GM18873 (cell line): ENCODE data around the gene RAB3A.
"Not testable (repeated sequence)": the region's sequence is repeated elsewhere in the genome, so short reads cannot be mapped to it uniquely, and the experiment has no call there.

Source experiments
- ATAC-seq: cut with Tn5 transposase; IDR thresholded peaks from one replicate; pipeline ENCODE4 v1.9.1; 2021; ENCODE audit warnings: mild to moderate bottlenecking, moderate library complexity, moderate number of reproducible peaks; ENCODE audit not compliant: unreplicated experiment, low FRiP score

RAB3A gene

GRCh38 chr19:18224525-18225354 is 20.9 kb upstream of the RAB3A start:
- peak; percentile 77 for ATAC-seq

- no peak for ATAC-seq
Measured at GRCh38 chr19:18223860-18224524, 20.1 kb upstream of the RAB3A start.

- ATAC-seq: no peak
Measured at GRCh38 chr19:18221815-18222725, 18.2 kb upstream of the RAB3A start.

- no peak for ATAC-seq
Measured at GRCh38 chr19:18220632-18221275, 16.9 kb upstream of the RAB3A start.

- no peak for ATAC-seq
Measured at GRCh38 chr19:18219911-18220631, 16.2 kb upstream of the RAB3A start.

DNA sequence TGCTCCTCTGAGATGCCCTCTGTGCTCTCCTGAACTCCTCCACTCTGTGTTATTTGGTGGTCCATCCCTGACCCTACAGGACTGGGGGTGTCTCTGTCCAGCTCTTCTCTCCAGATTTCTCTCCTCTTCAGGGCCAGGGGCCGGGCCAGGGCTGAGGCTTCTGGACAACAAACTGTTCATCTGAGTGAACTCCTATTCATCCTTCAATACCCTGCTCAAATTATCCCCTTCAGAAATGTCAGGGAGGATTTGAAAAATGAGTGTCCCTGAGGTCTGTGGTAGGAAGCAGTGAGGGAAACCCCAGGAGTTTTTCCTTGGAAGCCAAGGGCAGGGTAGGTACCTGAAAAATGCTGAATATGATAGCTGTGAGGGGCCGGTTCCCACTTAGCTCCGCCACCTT is 14.8 kb upstream of the RAB3A start:
- ATAC-seq: no peak

- no peak for ATAC-seq
Measured at GRCh38 chr19:18218159-18218558, 14.3 kb upstream of the RAB3A start.

DNA sequence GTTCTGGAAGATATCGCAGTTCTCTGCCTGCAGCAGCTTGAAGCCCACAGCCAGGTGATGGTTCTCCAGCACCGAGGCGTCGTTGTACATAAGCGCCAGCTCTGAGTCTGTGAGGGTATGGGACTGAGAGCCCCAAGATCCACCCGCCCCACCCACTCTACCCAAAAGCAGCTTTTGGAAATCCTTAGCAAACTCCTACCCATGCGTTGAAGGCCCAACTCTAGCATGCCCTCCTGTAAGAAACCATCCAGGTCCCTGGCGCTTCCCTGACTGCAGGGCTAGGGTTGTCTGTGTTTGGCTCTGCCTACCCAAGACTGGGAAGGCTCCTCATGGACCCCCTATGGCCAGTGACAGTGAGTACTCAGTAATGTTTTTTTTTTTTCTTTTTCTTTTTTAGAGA is 12.9 kb upstream of the RAB3A start:
- ATAC-seq: no peak

- ATAC-seq: no peak
Measured at GRCh38 chr19:18214779-18215433, 11.1 kb upstream of the RAB3A start.

DNA sequence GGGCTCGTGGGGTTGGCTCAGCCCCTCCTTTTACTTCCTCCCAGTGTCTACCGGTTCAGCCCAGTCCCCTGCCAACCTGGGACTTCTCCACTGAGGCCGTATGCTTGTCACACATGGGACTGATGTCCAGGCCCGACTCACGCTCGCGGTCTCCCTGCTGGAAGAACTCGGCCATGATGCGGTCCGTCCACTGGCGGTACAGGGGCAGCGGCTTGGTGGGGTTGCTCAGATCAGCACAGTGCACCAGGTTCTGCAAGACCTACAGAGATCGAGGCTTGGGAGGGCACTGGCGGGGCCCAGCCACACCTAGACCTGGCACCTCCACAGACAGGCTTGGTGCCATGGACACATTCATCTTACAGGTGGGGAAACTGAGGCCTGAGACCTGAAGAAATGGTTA is 7.8 kb upstream of the RAB3A start:
- no peak for ATAC-seq

- ATAC-seq: not testable (repeated sequence)
Measured at GRCh38 chr19:18209912-18210311, 6.1 kb upstream of the RAB3A start.

- ATAC-seq: no peak
Measured at GRCh38 chr19:18208098-18208951, 4.5 kb upstream of the RAB3A start.

GRCh38 chr19:18206018-18206417 is 2.2 kb upstream of the RAB3A start:
- no peak for ATAC-seq

- no peak for ATAC-seq
Measured at GRCh38 chr19:18205200-18205892, 1.5 kb upstream of the RAB3A start.

DNA sequence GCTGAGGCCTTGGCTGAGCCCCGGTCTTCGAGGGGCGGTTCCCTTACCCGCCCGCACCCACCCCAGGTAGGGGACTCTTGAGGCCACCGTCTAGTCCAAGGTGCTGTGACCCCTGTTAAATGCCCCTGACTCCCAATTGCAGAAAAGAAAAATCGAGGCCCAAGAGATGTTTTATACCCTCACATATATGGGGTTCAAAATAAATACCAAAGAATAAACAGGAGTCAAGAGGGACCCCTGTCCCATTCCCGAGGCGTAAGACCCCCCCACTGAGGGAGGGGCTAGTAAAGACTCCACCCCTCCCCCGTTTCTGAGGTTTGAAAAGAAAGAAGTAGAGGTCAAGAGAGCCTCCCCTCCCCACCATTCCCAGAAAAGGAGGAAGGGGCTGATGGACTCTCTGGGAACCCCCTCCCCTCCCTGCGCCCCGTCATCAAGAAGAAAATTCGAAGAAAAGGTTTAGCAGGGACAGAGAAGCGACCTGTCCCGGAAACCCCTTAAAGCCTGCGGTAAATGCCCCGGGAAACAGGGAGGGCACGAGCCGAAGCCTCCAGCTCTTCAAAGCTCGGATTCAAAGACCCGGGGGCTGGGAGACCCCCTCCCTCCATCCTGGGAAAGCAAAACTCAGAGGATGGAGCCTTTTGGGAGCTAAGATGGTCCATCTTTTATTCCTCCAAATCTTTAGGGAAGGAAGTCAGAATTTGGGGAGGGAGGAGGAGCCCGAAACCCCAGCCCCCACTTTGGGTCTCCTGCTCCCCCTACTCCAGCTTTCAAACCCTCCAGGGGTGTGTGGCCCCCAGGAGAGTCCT is 755 bp upstream of the RAB3A start:
- ATAC-seq: no peak

DNA sequence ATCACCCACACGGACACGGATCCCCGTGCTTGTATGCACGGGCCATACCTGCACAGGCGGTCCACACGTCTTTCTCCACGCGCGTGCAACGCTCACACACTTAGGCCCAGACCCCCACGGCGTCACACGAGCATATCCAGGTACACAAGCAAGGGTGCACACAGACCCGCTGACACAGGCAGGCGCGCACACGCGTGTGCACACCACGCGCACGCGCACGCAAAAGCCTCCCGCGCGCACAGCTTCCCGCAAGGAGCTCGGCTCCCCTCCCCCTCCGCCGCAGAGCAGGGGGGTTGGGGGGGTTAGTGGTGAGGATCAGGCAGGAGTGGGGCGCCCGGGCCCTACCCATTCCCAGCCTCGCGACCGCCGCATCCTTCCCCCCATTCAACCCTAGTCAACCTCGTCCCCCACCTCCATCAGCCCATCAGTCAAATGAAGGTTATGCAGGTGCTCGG is 407 bp downstream of the RAB3A start:
- ATAC-seq: no peak
